Stimulated activated CD4-positive, alpha-beta T cell treated with anti-CD3 and anti-CD28 coated beads, Interleukin-12 subunit alpha, Interleukin-12 subunit beta, amount 100 ng/mL, for 48 hours (primary cell): ENCODE results near the gene VPS13D.
"Not testable (repeated sequence)": the region's sequence is repeated elsewhere in the genome, so short reads cannot be mapped to it uniquely, and the experiment has no call there.

ENCODE experiments used
- DNase-seq, 3 donors: peaks; one replicate each; pipeline ENCODE4 v3.0.0-alpha.2; 2020; ENCODE audit warnings: low read depth in 2 of 3, low spot score in 1 of 3

VPS13D gene

DNA sequence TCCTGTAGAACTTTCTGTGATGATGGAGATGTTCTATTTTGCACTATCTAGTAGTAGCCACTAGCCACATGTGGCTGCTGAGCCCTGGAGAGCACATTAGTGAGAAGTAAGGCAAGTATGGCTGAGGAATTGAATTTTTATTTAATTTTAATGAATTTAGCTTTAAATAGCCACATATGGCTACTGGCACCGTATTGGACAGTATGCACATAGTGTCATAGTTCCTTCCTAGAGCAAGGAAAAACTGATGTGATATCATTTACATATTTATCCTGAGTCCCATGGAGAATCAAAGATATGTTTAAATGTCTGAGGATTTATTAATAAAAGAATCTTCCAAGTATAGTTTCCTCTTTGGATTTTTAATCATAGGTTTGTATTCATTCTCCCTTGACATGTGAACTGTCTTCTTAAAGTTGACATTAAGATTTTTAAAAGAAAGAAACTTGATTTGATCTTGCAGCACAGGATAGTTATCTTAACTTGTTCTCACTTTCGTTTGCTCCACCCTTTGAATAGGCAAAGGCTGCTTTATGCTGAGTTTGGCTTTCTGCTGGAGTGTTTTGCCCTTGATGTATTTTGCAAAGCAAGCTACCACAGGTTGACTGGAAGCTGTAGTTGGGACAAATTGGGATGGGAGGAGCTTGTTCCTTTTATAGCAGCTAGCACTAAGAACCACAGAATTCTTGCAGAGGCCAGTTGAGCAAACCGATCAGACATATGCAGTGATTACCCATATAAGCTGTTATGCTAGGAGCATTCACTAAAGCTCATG lies 129.7 kb downstream of the VPS13D start:
- no peak for DNase-seq

DNA sequence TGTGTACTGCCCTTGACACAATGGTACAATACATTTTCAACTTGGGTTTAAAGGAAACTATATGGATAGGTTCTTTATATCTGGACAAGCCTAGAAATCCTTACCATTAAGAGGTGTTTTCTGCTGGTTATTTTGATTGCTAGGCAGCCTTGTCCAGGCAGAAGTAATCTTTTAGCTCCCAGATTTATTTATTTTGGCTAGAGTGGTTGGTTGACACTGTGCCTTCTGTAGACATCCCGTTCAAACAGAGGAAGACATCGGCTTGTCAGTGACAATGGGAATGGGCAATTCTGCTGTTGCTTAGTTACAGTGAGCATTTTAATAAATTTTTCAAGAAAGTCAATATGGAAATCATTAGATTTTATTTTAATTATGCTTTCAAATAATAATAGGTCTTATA lies 138.8 kb downstream of the VPS13D start:
- DNase-seq = no peak

DNA sequence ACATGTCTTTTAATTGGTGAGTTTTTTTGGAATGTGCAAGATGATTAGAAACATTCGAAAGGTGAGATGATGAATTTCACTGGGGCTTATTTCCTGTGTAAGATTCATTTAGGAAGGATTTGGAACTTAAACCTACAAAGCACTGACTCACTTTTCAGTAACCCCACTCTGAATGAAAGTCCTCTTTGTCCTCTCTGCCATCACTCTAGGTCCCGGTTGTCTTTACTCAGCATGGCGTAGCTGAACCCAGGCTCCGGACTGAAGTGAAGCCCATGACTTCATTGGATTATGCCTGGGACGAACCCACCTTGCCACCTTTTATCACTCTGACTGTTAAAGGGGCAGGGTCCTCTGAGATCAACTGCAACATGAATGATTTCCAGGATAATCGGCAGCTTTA lies 139.4 kb downstream of the VPS13D start:
- no peak for DNase-seq

- no peak for DNase-seq
Observed at GRCh38 chr1:12370333-12370975, 140.6 kb downstream of the VPS13D start.

GRCh38 chr1:12371053-12371452 lies 141.2 kb downstream of the VPS13D start:
- DNase-seq = no peak

GRCh38 chr1:12372180-12372579 lies 142.3 kb downstream of the VPS13D start:
- no peak for DNase-seq

DNA sequence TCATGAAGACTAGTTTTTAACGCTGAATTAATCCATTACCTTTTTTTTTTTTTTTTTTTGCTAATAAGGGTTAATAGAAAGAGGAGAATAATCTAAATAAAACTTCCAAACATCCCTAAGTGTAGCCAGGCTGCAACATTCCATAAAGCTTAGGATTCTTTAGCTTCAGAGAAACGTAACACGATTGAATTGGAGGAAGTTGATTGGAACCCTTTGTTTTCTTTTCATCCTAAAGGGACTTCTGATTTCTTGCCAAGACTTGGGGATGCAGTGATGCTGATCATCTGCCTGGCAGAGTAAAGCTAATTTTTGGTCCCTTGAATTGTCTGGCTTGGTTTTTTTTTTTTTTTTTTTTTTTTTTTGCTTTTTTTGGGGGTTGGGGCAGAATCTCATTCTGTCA lies 142.9 kb downstream of the VPS13D start:
- DNase-seq = no peak

DNA sequence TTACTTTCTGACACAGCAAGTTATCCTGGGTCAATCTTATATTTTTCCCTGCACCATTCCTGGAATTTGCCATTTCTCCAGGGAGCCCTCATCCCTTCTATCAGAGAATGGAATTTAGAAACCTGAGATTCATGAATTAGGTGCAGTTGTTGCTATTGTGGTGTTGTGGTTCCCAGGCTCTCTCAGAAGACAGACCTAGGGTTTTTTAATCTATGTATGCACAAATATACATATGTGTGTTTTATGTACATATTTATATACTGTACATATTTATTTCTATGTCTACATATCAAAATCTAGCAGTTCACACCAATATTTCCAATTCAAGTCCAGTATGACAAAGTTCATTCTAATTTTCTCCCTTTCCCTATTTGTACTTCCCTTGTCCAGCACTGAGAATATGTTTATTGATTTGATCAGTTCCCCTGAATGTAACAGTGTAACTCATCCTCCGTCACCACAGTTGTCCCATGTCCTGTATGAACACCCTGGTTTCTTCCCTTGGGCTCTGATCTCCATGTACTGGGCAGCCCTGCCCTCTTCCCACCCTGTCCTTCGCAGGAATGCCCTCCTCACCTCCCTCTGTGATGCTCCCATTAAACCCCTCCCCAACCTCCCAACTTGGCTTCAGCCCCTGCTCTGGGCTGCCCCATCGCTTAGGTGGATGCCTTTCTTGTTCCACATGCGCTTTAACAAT lies 145.5 kb downstream of the VPS13D start:
- no peak for DNase-seq

GRCh38 chr1:12376236-12377045 lies 146.6 kb downstream of the VPS13D start:
- DNase-seq = no peak

- DNase-seq = no peak
Observed at GRCh38 chr1:12380326-12381249, 150.8 kb downstream of the VPS13D start.

- DNase-seq = no peak
Observed at GRCh38 chr1:12383001-12383400, 153.2 kb downstream of the VPS13D start.

- DNase-seq = no peak
Observed at GRCh38 chr1:12383786-12384185, 154.0 kb downstream of the VPS13D start.

- DNase-seq = peak in 1 of 3 donors; percentile 12
Observed at GRCh38 chr1:12384836-12385456, 155.1 kb downstream of the VPS13D start.

GRCh38 chr1:12386130-12386529 lies 156.3 kb downstream of the VPS13D start:
- peak in 1 of 3 donors; percentile 6 for DNase-seq

DNA sequence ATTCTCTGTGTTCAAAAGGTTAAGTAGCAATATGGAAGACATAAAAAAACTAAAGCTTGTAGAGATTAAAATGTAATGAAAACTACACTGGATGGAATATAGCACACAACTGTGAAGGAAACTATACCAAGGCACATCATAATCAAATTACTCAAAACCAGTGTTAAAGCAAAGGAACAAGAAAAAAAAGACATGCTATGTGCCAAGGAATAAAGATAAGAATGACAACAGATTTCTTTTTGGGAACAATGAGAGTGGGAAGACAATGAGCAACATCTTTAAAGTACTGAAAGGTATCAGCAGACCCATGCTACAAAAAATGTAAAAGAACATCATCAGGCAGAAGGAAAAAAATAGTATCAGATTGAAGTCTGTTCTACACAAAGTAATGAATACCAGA lies 157.8 kb downstream of the VPS13D start:
- no peak for DNase-seq

DNA sequence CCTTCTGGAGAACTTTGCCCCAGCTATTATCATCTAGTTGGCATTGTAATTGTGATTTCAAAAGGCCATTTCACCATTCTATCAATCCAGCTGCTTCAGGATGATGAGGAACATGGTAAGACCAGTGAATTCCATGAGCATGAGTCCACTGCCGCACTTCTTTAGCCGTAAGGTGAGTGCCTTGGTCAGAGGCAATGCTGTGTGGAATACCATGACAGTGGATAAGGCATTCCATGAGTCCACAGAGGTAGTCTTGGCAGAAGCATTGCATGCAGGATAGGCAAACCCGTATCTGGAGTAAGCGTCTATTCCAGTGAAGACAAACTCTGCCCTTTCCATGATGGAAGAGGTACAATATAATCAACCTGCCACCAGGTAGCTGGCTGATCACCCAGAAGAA lies 160.5 kb downstream of the VPS13D start:
- not testable (repeated sequence) for DNase-seq

GRCh38 chr1:12397462-12398450 lies 167.9 kb downstream of the VPS13D start:
- DNase-seq = no peak

DNA sequence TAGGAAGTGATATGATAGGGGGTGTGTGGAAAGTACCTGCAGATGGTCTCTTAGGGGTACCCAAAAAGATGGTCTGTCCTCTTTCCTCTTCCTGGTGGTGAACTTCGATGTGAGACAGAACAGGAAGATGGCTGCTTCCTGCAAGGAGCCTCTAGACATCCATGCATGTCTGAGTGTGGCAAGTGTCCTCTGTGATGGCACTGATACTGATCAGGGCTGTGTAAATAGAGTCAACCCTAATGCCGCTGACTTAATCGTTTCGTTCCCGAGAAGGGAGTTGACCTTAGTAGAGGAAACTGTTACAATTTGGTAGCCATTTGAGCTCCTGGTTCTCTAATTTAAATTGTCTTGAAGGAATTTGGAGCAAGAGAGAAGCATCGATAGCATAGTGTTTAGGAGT lies 168.6 kb downstream of the VPS13D start:
- no peak for DNase-seq
